Neural crest cell (in vitro differentiated cells): Measurements from ENCODE around the gene C19orf25. TPM values are rescaled to one million over a fixed set of nuclear protein-coding genes. Genes with fewer than 3 reads are reported as not detected.
A peak's percentile ranks its signal among the peaks of the same experiment; 100 is the strongest.

Experiments
- DNase-seq: peaks from one replicate; pipeline ENCODE4 v3.0.0; 2021; ENCODE audit warnings: low read depth, mixed read lengths, low spot score
- H3K27ac Mint-ChIP-seq: one replicate; pipeline ENCODE4 v1.8.0; 2021; ENCODE audit warnings: mild to moderate bottlenecking, mixed read lengths; ENCODE audit not compliant: unreplicated experiment
- H3K27me3 Mint-ChIP-seq: 2 replicates; pipeline ENCODE4 v1.8.0; 2021; ENCODE audit warnings: low read depth, mild to moderate bottlenecking, mixed read lengths
- H3K36me3 Mint-ChIP-seq: 2 replicates; pipeline ENCODE4 v1.8.0; 2021; ENCODE audit warnings: low read depth, mild to moderate bottlenecking, mixed read lengths
- H3K4me1 Mint-ChIP-seq: 2 replicates; pipeline ENCODE4 v1.8.0; 2021; ENCODE audit warnings: mixed read lengths
- H3K4me3 Mint-ChIP-seq: one replicate; pipeline ENCODE4 v1.8.0; 2021; ENCODE audit warnings: mild to moderate bottlenecking, mixed read lengths
- H3K9me3 Mint-ChIP-seq: 2 replicates; pipeline ENCODE4 v1.8.0; 2021; ENCODE audit warnings: mixed read lengths
- total RNA-seq: library from RNA; stranded (reverse); gene quantifications from 2 replicates; pipeline ENCODE4 v1.2.1, GENCODE V29; 2021
- TF ChIP-seq, protein P1 (sequence below): fragments of 200-600 bp; sonication (generic); conservative IDR thresholded peaks from 2 replicates; pipeline ENCODE4 v1.5.0; 2021; ENCODE audit warnings: antibody characterized with exemption, mild to moderate bottlenecking

The C19orf25 gene
- total RNA-seq, 1 donor from 2014 or later = 41.5 TPM

DNA sequence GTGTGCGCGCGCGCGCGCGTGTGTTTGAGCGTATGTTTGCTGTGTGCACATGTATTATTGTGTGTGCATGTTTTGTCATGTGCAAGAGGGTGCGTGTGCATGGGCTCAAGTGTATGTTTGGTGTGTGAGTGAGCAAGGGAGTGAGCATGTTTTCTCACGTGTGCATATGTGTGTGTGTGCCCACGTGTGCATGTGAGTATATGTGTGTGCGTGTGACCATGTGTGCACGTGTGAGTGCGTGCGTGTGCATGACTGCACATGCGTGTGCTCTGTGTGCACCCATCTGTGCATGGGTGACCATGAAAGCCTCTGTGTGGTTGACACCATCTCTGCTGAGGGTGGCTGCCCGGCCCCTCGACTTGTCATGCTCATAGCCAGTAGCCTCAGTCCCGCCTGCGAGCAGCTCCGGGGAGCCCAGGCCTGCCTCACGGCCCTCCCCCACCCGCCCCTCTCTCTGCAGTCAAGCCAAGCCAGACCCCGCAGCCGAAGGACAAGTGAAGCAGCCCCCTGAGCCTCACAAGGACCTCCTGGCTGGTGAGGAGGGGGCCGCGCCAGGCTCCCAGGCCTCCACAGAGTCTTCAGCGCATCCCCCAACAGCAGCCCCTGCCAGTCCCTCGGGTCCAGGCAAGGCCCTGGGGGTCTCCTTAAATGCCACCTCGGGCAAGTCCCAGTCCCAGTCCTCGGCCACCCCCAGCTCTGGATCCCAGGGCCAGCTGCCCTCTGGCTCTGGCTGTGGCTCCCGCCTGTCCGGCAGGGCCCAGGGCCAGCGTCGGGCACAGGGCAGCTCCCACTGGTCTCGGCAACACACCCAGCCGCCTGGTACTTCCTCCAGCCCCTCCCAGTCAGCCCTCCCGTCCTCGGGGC, 17.9 kb upstream of the C19orf25 start:
- H3K27ac Mint-ChIP-seq = no peak overlapping the region
- no peak for DNase-seq
- no peak overlapping the region for H3K4me3 Mint-ChIP-seq
- peaks cover 4% of the 10 kb centered on the region for H3K4me1 Mint-ChIP-seq
- TF ChIP-seq, protein P1, sequence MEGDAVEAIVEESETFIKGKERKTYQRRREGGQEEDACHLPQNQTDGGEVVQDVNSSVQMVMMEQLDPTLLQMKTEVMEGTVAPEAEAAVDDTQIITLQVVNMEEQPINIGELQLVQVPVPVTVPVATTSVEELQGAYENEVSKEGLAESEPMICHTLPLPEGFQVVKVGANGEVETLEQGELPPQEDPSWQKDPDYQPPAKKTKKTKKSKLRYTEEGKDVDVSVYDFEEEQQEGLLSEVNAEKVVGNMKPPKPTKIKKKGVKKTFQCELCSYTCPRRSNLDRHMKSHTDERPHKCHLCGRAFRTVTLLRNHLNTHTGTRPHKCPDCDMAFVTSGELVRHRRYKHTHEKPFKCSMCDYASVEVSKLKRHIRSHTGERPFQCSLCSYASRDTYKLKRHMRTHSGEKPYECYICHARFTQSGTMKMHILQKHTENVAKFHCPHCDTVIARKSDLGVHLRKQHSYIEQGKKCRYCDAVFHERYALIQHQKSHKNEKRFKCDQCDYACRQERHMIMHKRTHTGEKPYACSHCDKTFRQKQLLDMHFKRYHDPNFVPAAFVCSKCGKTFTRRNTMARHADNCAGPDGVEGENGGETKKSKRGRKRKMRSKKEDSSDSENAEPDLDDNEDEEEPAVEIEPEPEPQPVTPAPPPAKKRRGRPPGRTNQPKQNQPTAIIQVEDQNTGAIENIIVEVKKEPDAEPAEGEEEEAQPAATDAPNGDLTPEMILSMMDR = no peak
- H3K9me3 Mint-ChIP-seq = no peaks in the 10 kb centered on the region
- peaks cover 14% of the 10 kb centered on the region for H3K27me3 Mint-ChIP-seq
- H3K36me3 Mint-ChIP-seq = no peaks in the 10 kb centered on the region

GRCh38 chr19:1495799-1496713, 17.0 kb upstream of the C19orf25 start:
- Mint-ChIP-seq H3K36me3 (no peaks in the 10 kb centered on the region), H3K9me3 (no peaks in the 10 kb centered on the region), H3K27ac (no peak overlapping the region), H3K4me3 (no peak overlapping the region), H3K4me1 (peaks cover 8% of the 10 kb centered on the region), H3K27me3 (peaks cover 19% of the 10 kb centered on the region)
- TF ChIP-seq, protein P1 = no peak
- DNase-seq = no peak

- TF ChIP-seq, protein P1 = no peak
- no peak overlapping the region for H3K27ac Mint-ChIP-seq
- no peak overlapping the region for H3K4me3 Mint-ChIP-seq
- H3K36me3 Mint-ChIP-seq = no peaks in the 10 kb centered on the region
- peaks cover 23% of the 10 kb centered on the region for H3K27me3 Mint-ChIP-seq
- peaks cover 13% of the 10 kb centered on the region for H3K4me1 Mint-ChIP-seq
- no peaks in the 10 kb centered on the region for H3K9me3 Mint-ChIP-seq
- no peak for DNase-seq
These were observed 16.2 kb upstream of the C19orf25 start for GRCh38 chr19:1495051-1495798.

GRCh38 chr19:1494115-1494815, 15.2 kb upstream of the C19orf25 start:
- no peak for DNase-seq
- peaks cover 13% of the 10 kb centered on the region for H3K4me1 Mint-ChIP-seq
- H3K36me3 Mint-ChIP-seq = no peaks in the 10 kb centered on the region
- TF ChIP-seq, protein P1 = no peak
- H3K9me3 Mint-ChIP-seq = no peaks in the 10 kb centered on the region
- H3K4me3 Mint-ChIP-seq = peak overlapping the region; percentile 38
- H3K27me3 Mint-ChIP-seq = peaks cover 23% of the 10 kb centered on the region
- H3K27ac Mint-ChIP-seq = no peak overlapping the region
